Measurements from ENCODE around the gene ZBTB21.

- TF ChIP-seq CTCF (conservative IDR thresholded peaks at IDR 0.05; ENCODE audit: low read depth in 2 of 2) = no peak
- no peak for TF ChIP-seq JUNB (IDR thresholded peaks at IDR 0.05; ENCODE audit: unreplicated experiment)
- TF ChIP-seq EZH2 (IDR thresholded peaks at IDR 0.05; ENCODE audit: low read depth, unreplicated experiment) = no peak
- no peak for TF ChIP-seq REST (IDR thresholded peaks at IDR 0.05; ENCODE audit: unreplicated experiment)
- no peak for TF ChIP-seq EZH2phosphoT487 (IDR thresholded peaks at IDR 0.05; ENCODE audit: unreplicated experiment)
These were observed 48.9 kb downstream of the ZBTB21 start for GRCh38 chr21:41961282-41961701.
